Measurements from ENCODE around the gene PPIL1. TPM values are rescaled to one million over a fixed set of nuclear protein-coding genes. Genes with fewer than 3 reads are reported as not detected.

Gene PPIL1
- total RNA-seq, 4 donors from 2014 or later: 17.5 to 31.6 (median 20.9) TPM

DNA sequence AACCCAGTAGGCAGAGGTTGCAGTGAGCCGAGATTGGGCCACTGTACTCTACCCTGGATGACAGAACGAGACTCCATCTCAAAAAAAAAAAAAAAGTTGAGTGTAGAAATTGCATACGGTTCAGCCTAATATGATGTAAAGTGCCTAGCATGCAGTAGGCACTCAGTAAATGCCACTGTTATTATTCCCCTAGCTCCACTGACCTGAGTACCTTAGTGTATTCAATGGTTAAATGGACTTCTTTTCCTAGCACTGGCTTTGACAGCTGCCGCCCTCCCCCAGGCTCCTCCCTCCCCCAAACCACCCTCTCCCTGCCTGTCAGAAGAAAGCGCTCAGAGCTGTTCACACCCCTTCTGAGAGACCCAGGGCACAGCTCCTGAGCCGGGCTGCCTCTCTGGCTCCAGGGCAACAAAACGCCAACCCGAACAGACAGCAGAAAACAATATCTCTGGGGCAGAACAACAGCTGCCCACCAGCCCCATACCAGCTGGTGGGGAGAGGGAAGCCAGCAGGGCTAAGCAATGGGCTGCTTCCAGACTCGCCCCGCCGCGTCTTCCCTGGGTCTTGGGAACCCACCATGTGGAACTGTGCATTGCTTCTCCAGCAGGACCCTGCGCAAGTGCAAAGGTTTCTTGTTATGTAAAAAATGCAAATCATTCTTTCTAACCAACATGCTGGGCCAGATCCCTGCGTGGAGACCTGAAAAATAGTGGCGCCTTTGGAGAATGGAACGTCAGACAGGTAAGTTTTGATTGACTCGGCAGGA, 39.8 kb downstream of the PPIL1 start:
- DNase-seq (ENCODE audit: low spot score) (no peak), ATAC-seq (ENCODE audit: low FRiP score) (peak; percentile 33)
- TF ChIP-seq, protein P1, sequence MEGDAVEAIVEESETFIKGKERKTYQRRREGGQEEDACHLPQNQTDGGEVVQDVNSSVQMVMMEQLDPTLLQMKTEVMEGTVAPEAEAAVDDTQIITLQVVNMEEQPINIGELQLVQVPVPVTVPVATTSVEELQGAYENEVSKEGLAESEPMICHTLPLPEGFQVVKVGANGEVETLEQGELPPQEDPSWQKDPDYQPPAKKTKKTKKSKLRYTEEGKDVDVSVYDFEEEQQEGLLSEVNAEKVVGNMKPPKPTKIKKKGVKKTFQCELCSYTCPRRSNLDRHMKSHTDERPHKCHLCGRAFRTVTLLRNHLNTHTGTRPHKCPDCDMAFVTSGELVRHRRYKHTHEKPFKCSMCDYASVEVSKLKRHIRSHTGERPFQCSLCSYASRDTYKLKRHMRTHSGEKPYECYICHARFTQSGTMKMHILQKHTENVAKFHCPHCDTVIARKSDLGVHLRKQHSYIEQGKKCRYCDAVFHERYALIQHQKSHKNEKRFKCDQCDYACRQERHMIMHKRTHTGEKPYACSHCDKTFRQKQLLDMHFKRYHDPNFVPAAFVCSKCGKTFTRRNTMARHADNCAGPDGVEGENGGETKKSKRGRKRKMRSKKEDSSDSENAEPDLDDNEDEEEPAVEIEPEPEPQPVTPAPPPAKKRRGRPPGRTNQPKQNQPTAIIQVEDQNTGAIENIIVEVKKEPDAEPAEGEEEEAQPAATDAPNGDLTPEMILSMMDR (IDR thresholded peaks at IDR 0.05): no peak

DNA sequence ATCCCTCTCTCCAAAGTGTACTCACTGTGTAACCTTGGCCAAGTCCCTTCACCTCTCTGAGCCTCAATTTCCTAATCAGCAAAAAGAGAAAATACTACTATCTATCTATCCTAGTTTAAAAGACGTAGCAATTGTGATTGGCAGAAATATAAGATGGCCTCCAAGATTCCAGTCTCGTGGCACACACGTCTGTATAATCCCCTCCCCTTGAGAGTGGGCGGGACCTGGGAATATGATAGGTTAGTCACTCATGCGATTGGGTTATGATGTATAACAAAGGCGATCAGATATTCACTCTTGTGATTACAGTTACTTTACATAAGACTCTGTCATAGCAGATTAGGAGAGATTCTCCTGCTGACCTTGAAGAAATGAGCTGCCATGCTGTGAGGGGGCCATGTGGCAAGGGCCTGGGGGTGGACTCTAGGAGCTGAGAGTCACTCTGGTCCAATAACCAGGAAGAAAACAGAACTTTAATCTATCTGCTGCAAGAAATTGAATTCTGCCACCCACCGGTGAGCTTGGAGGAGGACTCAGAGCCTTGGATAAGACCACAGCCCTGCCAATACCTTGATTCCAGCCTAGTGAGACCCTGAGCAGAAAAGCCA, 41.3 kb downstream of the PPIL1 start:
- TF ChIP-seq, protein P1 (IDR thresholded peaks at IDR 0.05): no peak
- DNase-seq (ENCODE audit: low spot score) (no peak), ATAC-seq (ENCODE audit: low FRiP score) (no peak)

DNA sequence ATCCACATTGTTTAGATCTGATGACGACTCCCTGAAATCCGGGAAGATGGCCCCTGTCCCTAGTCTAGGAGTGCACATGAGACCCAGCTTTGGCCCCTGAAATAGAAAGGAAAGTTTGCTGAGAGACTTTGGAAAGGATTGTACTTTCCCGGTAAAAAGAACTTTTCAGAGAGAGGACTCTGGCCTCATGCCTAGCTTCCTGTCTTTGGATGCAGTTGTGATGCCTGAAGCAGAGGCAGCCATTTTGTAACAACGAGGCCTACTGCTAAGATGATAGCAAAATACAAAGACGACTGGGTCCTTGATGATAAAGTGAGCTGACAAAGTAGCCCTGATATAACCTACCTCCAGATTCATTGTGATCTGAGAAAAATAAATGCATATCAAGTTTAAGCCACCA, 42.3 kb downstream of the PPIL1 start:
- TF ChIP-seq, protein P1 (IDR thresholded peaks at IDR 0.05): no peak
- DNase-seq (ENCODE audit: low spot score): no peak
- no peak for ATAC-seq (ENCODE audit: low FRiP score)

DNA sequence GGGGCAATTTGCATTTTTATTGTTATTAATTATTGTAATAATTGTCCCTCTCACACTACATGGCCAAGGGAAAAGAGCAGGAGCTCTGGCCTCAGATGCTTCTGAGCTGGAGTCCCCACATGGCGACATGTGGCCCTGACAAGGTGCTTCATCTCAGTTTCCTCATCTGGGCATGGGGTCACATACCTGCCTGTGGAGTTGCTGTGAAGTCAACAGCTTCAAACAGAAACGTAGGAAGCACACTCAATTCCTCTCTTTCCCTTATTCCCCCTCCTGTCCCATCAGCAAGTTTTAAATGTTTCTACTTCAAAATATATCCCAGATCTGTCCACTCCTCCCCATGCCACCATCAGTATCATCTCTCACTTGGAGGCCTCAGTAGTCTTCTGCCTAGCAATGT, 44.0 kb downstream of the PPIL1 start:
- TF ChIP-seq, protein P1 (IDR thresholded peaks at IDR 0.05): no peak
- ATAC-seq (ENCODE audit: low FRiP score) (no peak), DNase-seq (ENCODE audit: low spot score) (no peak)

DNA sequence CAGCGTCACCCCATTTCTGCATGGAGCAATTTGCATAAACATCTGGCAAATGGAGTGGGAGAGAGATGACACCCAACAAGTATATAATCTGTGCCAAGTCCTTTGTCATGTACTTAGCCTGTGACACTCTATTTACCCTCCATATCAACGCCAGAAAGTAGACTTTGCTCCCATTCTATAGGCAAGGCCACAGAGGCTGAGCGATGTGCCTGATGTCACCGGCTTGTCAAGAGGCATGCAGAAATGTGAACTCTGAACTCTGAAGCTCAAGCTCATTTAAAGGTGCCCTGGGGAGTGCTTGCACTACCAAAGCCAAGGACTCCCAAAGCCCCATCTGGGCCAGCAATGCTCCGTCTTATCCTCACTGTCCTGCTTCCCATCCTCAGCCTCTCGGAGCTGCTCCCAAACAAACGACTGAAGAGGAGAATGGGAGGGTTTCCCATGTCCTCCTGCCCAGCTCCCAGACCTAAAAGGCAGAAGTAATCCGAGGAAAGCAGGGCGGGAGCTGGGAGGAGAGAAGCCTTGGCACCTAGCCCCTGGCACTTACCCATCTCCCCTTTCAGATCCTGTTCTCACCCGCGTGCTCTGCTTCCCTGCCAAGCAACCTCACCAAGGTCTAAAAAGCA, 44.6 kb downstream of the PPIL1 start:
- TF ChIP-seq, protein P1 (IDR thresholded peaks at IDR 0.05): no peak
- ATAC-seq (ENCODE audit: low FRiP score) (no peak), DNase-seq (ENCODE audit: low spot score) (no peak)

DNA sequence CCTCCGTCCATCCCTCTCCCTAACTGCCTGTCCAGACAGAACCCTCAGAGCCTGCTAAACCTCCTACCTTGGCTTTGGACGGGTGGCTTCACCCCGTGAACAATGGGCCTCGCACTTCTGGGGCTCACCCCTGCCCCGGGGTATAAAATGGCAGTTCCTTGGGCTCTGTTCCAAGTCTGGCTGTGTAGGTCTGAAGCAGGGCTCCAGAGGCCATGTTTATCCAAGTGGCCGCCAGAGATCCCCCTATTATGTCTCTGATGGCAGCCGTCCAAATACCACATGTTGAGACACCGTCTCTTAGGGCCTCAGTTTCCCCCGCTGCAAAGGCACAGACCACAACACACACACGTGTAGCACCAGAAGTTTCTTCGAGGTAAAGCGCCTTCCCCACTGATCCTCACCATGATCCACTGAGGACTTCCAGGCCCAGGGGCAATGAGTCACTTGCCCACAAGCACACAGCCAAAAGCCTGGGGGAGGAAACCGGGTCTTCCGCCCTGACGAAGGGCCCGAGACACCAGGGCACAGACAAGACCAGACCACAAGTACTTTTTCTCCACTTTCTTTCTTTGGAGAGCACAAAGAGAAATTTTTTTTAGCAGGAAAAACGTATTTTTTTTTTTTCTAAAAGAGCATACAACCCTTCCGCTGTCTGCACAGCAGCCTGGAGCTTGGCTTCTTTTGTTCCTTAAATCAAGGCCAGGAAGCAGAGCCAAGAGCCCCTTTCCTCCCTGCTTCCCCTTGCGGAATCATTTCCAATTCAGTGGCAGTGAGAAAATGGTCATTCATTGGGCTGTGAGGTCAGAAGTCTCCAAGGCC, 47.1 kb downstream of the PPIL1 start:
- ATAC-seq (ENCODE audit: low FRiP score) (peak; percentile 37), DNase-seq (ENCODE audit: low spot score) (no peak)
- TF ChIP-seq, protein P1 (IDR thresholded peaks at IDR 0.05): no peak

All from omental fat pad (tissue), 4 donors.